ENCODE measurements around the gene GC.
"Not testable (repeated sequence)": the region's sequence is repeated elsewhere in the genome, so short reads cannot be mapped to it uniquely, and the experiment has no call there.

GC gene

GRCh38 chr4:71768123-71768522 lies 15.8 kb downstream of the GC start:
- H3K4me1 ChIP-seq (ENCODE audit: control insufficient read depth, insufficient read depth, low read length), result peaks cover 3% of the 10 kb centered on the region
- no peaks in the 10 kb centered on the region for H3K27me3 ChIP-seq (ENCODE audit: control insufficient read depth, insufficient read depth, low read length)
- no peak for DNase-seq (ENCODE audit: low read depth, low spot score)
- H3K27ac ChIP-seq (ENCODE audit: low read length), result no peak overlapping the region
- no peaks in the 10 kb centered on the region for H3K36me3 ChIP-seq (ENCODE audit: control insufficient read depth, insufficient read depth, low read length)
- H3K9me3 ChIP-seq (ENCODE audit: control insufficient read depth, insufficient read depth, low read length), result no peaks in the 10 kb centered on the region
- no peak overlapping the region for H3K4me3 ChIP-seq (ENCODE audit: low read length)
- no CpG with 5 or more reads among the region's 7 CpGs for WGBS (ENCODE audit: insufficient coverage, insufficient read length)

DNA sequence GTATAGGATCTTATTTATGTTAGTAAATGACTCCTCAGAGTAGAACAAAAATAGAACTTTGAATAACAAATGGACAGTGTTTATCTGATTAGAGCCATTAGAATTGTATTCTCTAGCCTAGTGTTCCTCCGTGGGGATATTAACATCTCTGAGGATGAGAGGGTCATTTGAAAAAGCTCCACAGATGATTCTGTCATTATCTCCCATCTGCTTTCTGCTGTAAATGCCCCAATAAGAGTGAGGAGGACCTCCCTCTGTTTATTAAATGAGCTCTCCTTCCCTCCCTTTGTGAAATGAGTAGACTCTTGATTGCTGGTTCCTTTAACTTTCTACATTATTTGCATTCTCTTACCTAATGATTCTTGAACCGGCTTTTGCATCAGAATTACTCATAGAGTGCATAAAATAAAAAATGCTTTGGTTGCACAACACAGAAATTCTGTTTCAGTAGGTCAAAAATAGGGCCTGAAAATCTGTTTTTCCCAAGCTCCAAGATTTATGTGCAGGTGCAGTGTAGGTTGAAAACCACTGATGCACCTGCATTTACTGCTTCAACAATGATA lies 18.0 kb downstream of the GC start:
- WGBS (ENCODE audit: insufficient coverage, insufficient read length), result no CpG with 5 or more reads among the region's 2 CpGs
- H3K27ac ChIP-seq (ENCODE audit: low read length), result no peak overlapping the region
- no peaks in the 10 kb centered on the region for H3K27me3 ChIP-seq (ENCODE audit: control insufficient read depth, insufficient read depth, low read length)
- no peaks in the 10 kb centered on the region for H3K36me3 ChIP-seq (ENCODE audit: control insufficient read depth, insufficient read depth, low read length)
- no peak for DNase-seq (ENCODE audit: low read depth, low spot score)
- H3K4me1 ChIP-seq (ENCODE audit: control insufficient read depth, insufficient read depth, low read length), result peaks cover 3% of the 10 kb centered on the region
- no peaks in the 10 kb centered on the region for H3K9me3 ChIP-seq (ENCODE audit: control insufficient read depth, insufficient read depth, low read length)
- no peak overlapping the region for H3K4me3 ChIP-seq (ENCODE audit: low read length)

DNA sequence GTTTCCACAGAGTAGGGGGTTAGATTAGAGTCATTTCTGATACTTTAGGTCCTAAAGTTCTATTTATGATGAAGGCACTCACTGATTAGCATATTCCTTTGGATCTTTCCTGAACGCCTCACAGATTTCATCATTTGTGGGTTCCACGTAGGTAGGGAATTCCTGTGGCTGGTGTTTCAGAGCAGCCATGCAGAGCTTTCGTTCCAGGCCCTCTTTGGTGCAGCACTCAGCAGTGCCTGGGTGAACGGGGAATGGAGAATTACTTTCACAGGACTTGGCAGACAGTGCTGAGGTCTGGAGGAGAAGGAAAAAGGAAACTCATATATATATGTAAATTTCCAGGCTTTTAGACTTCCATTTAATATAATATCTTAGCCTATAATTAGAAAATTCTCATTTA lies 18.5 kb downstream of the GC start:
- no peak for DNase-seq (ENCODE audit: low read depth, low spot score)
- Histone ChIP-seq H3K27me3 (ENCODE audit: control insufficient read depth, insufficient read depth, low read length) (no peaks in the 10 kb centered on the region), H3K36me3 (ENCODE audit: control insufficient read depth, insufficient read depth, low read length) (no peaks in the 10 kb centered on the region), H3K9me3 (ENCODE audit: control insufficient read depth, insufficient read depth, low read length) (no peaks in the 10 kb centered on the region), H3K4me1 (ENCODE audit: control insufficient read depth, insufficient read depth, low read length) (peaks cover 3% of the 10 kb centered on the region), H3K27ac (ENCODE audit: low read length) (peak overlapping the region; percentile 98), H3K4me3 (ENCODE audit: low read length) (no peak overlapping the region)
- WGBS (ENCODE audit: insufficient coverage, insufficient read length), result no CpG with 5 or more reads among the region's 4 CpGs

- DNase-seq (ENCODE audit: low read depth, low spot score), result no peak
- Histone ChIP-seq H3K4me1 (ENCODE audit: control insufficient read depth, insufficient read depth, low read length) (no peaks in the 10 kb centered on the region), H3K27me3 (ENCODE audit: control insufficient read depth, insufficient read depth, low read length) (no peaks in the 10 kb centered on the region), H3K36me3 (ENCODE audit: control insufficient read depth, insufficient read depth, low read length) (no peaks in the 10 kb centered on the region), H3K4me3 (ENCODE audit: low read length) (no peak overlapping the region), H3K27ac (ENCODE audit: low read length) (no peak overlapping the region), H3K9me3 (ENCODE audit: control insufficient read depth, insufficient read depth, low read length) (no peaks in the 10 kb centered on the region)
- no CpG with 5 or more reads among the region's 5 CpGs for WGBS (ENCODE audit: insufficient coverage, insufficient read length)
These were observed 31.4 kb downstream of the GC start for GRCh38 chr4:71752383-71753042.

DNA sequence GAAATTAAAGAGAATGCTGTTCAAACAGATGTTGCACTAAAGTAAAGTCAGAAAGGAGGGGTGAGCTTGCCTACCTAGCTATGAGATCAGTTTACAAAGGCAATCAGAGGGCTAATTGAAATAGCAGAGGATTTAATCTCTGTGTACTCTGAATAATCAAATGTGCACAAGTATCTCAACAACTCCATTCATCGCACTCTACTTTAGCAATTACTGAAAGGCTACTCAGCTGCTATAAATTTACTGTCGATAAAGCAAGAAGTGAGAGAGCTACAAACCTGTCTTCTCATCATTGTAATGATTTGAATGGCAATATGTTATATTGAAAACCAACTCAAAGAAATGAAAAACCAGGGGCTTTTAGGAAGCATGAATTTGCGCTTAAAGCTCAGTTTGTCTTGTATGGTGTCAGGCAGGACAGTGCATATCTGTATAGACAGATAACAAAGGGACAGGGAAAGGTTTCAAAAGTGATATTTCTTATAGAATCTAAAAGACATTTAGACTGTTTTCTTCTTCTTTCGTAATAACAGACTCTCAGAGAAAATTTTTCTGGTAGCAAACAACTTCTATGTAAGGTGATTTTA lies 34.8 kb downstream of the GC start:
- H3K4me1 ChIP-seq (ENCODE audit: control insufficient read depth, insufficient read depth, low read length), result no peaks in the 10 kb centered on the region
- H3K9me3 ChIP-seq (ENCODE audit: control insufficient read depth, insufficient read depth, low read length), result no peaks in the 10 kb centered on the region
- no peaks in the 10 kb centered on the region for H3K27me3 ChIP-seq (ENCODE audit: control insufficient read depth, insufficient read depth, low read length)
- no peaks in the 10 kb centered on the region for H3K36me3 ChIP-seq (ENCODE audit: control insufficient read depth, insufficient read depth, low read length)
- H3K4me3 ChIP-seq (ENCODE audit: low read length), result no peak overlapping the region
- DNase-seq (ENCODE audit: low read depth, low spot score), result no peak
- H3K27ac ChIP-seq (ENCODE audit: low read length), result no peak overlapping the region
- no CpG with 5 or more reads among the region's 4 CpGs for WGBS (ENCODE audit: insufficient coverage, insufficient read length)

DNA sequence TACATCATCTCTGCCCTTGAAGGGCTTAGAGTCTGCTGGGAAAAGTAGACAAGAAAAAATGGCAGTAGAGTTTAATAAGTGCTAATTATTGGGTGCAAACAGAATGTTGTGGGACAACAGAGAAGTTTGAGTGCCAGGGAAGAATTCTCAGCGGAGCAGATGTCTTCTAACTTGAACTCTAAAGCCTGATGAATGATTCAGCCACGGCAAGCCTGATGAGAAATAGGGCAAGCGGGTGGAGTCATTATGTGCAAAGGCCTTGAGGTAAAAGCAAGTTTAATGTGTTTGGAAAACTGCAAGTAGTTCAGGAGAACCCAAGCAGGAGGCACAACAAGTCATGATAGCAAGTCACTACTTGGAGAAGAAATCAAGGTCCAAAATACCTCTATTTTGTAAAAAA lies 37.5 kb downstream of the GC start:
- WGBS (ENCODE audit: insufficient coverage, insufficient read length), result no CpG with 5 or more reads among the region's 3 CpGs
- no peak for DNase-seq (ENCODE audit: low read depth, low spot score)
- H3K9me3 ChIP-seq (ENCODE audit: control insufficient read depth, insufficient read depth, low read length), result no peaks in the 10 kb centered on the region
- no peaks in the 10 kb centered on the region for H3K4me1 ChIP-seq (ENCODE audit: control insufficient read depth, insufficient read depth, low read length)
- no peak overlapping the region for H3K4me3 ChIP-seq (ENCODE audit: low read length)
- no peaks in the 10 kb centered on the region for H3K27me3 ChIP-seq (ENCODE audit: control insufficient read depth, insufficient read depth, low read length)
- no peak overlapping the region for H3K27ac ChIP-seq (ENCODE audit: low read length)
- H3K36me3 ChIP-seq (ENCODE audit: control insufficient read depth, insufficient read depth, low read length), result no peaks in the 10 kb centered on the region

DNA sequence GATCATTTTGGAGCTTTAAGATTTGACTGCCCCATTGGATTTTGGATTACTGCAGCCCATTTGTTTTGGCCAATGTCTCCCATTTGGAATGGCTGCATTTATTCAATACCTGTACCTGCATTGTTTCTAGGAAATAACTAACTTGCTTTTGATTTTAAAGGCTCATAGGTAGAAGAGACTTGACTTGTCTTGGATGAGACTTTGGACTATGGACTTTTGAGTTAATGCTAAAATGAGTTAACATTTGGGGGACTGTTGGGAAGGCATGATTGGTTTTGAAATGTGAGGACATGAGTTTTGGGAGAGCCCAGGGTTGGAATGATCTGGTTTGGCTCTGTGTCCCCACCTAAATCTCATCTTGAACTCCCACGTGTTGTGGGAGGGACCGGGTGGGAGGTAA lies 45.1 kb downstream of the GC start:
- H3K27me3 ChIP-seq (ENCODE audit: control insufficient read depth, insufficient read depth, low read length); H3K4me3 ChIP-seq (ENCODE audit: low read length); H3K4me1 ChIP-seq (ENCODE audit: control insufficient read depth, insufficient read depth, low read length); H3K27ac ChIP-seq (ENCODE audit: low read length); H3K36me3 ChIP-seq (ENCODE audit: control insufficient read depth, insufficient read depth, low read length); H3K9me3 ChIP-seq (ENCODE audit: control insufficient read depth, insufficient read depth, low read length); DNase-seq (ENCODE audit: low read depth, low spot score): not testable (repeated sequence)
- no CpG with 5 or more reads among the region's 2 CpGs for WGBS (ENCODE audit: insufficient coverage, insufficient read length)

DNA sequence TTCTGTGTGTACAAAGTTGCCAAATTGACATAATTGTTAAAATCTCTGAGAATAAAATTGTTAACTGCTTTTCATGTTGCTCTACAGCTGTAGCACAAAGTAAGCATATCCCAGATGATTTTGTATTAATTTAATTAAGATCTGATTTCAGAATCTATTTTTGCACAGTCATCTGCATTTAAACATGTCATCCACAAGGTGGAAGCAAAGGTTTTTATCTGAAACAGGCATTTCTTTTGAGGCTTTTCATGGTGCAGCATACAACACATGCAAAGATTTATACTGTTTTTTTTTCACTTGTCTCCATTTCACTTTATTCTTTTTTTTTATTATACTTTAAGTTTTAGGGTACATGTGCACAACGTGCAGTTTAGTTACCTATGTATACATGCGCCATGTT lies 51.2 kb downstream of the GC start:
- Histone ChIP-seq H3K27ac (ENCODE audit: low read length) (no peak overlapping the region), H3K36me3 (ENCODE audit: control insufficient read depth, insufficient read depth, low read length) (no peaks in the 10 kb centered on the region), H3K27me3 (ENCODE audit: control insufficient read depth, insufficient read depth, low read length) (no peaks in the 10 kb centered on the region), H3K4me1 (ENCODE audit: control insufficient read depth, insufficient read depth, low read length) (no peaks in the 10 kb centered on the region), H3K9me3 (ENCODE audit: control insufficient read depth, insufficient read depth, low read length) (no peaks in the 10 kb centered on the region), H3K4me3 (ENCODE audit: low read length) (no peak overlapping the region)
- DNase-seq (ENCODE audit: low read depth, low spot score), result no peak
- WGBS (ENCODE audit: insufficient coverage, insufficient read length), result no CpG with 5 or more reads among the region's 2 CpGs

- Histone ChIP-seq H3K4me3 (ENCODE audit: low read length) (no peak overlapping the region), H3K27ac (ENCODE audit: low read length) (no peak overlapping the region), H3K9me3 (ENCODE audit: control insufficient read depth, insufficient read depth, low read length) (no peaks in the 10 kb centered on the region), H3K4me1 (ENCODE audit: control insufficient read depth, insufficient read depth, low read length) (no peaks in the 10 kb centered on the region), H3K36me3 (ENCODE audit: control insufficient read depth, insufficient read depth, low read length) (no peaks in the 10 kb centered on the region), H3K27me3 (ENCODE audit: control insufficient read depth, insufficient read depth, low read length) (no peaks in the 10 kb centered on the region)
- WGBS (ENCODE audit: insufficient coverage, insufficient read length), result no CpG with 5 or more reads among the region's 1 CpG
- DNase-seq (ENCODE audit: low read depth, low spot score), result no peak
These were observed 51.8 kb downstream of the GC start for GRCh38 chr4:71732066-71732465.

DNA sequence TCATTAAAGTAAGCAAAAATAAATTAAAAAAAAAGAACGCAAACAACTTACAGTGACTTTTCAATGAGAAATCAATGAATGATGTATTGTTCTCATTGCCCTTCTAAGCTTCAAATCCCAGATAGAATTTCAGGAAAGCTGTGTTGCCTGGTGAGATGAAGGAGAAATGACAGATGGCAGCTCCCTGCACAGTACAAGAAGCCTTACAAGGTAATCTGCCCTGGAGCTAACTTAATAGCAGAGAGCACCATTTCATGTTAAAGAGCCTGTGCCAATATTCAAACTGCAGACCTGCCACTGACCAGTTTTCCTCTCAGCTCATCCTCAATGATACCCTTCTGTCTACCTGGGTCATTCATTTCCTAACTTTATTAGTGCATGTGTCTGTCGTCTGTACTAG lies 54.0 kb downstream of the GC start:
- Histone ChIP-seq H3K36me3 (ENCODE audit: control insufficient read depth, insufficient read depth, low read length) (no peaks in the 10 kb centered on the region), H3K27me3 (ENCODE audit: control insufficient read depth, insufficient read depth, low read length) (no peaks in the 10 kb centered on the region), H3K27ac (ENCODE audit: low read length) (no peak overlapping the region), H3K4me3 (ENCODE audit: low read length) (no peak overlapping the region), H3K9me3 (ENCODE audit: control insufficient read depth, insufficient read depth, low read length) (no peaks in the 10 kb centered on the region), H3K4me1 (ENCODE audit: control insufficient read depth, insufficient read depth, low read length) (no peaks in the 10 kb centered on the region)
- no CpG with 5 or more reads among the region's 2 CpGs for WGBS (ENCODE audit: insufficient coverage, insufficient read length)
- DNase-seq (ENCODE audit: low read depth, low spot score), result no peak

Measured in iPS DF 6.9 (cell line).